Neural cell (in vitro differentiated cells): ENCODE data around the gene WDR73. TPM values are rescaled to one million over a fixed set of nuclear protein-coding genes. Genes with fewer than 3 reads are reported as not detected.

Experiments used
- H2AFZ ChIP-seq: fragments of 200-600, 300-800 bp; sonication (generic), shearing (Covaris generic); 2 replicates; pipeline ENCODE4 v1.6.0; 2014; ENCODE audit warnings: low read depth, mild to moderate bottlenecking, antibody characterized with exemption, low read length, moderate library complexity
- H3F3A ChIP-seq: fragments of 200-600 bp; shearing (Covaris generic); 2 replicates; pipeline ENCODE4 v1.6.1; 2016; ENCODE audit warnings: mild to moderate bottlenecking, moderate library complexity, mixed read lengths, antibody characterized with exemption, low read length; ENCODE audit not compliant: insufficient read depth, poor library complexity, severe bottlenecking
- H3K27ac ChIP-seq: fragments of 200-600, 300-800 bp; sonication (generic), shearing (Covaris generic); 2 replicates; pipeline ENCODE4 v1.5.1; 2014; ENCODE audit warnings: mild to moderate bottlenecking, low read length, moderate library complexity
- H3K27me3 ChIP-seq: fragments of 300-800, 200-600 bp; sonication (generic), shearing (Covaris generic); 2 replicates; pipeline ENCODE4 v1.6.0; 2014; ENCODE audit warnings: mild to moderate bottlenecking, low read depth, low read length, moderate library complexity; ENCODE audit not compliant: insufficient read depth
- H3K36me3 ChIP-seq: fragments of 300-800, 200-600 bp; sonication (generic), shearing (Covaris generic); 2 replicates; pipeline ENCODE4 v1.5.1; 2014; ENCODE audit warnings: mild to moderate bottlenecking, antibody characterized with exemption, low read length, moderate library complexity; ENCODE audit not compliant: insufficient read depth
- H3K4me2 ChIP-seq: fragments of 300-800, 200-600 bp; sonication (generic), shearing (Covaris generic); 2 replicates; pipeline ENCODE4 v1.6.0; 2014; ENCODE audit warnings: mild to moderate bottlenecking, low read length
- H3K4me3 ChIP-seq: fragments of 300-800, 200-600 bp; sonication (generic), shearing (Covaris generic); 2 replicates; pipeline ENCODE4 v1.5.1; 2014; ENCODE audit warnings: mild to moderate bottlenecking, low read length, moderate library complexity
- H3K79me2 ChIP-seq: fragments of 200-600 bp; shearing (Covaris generic); replicated peaks from 2 replicates; pipeline ENCODE4 v1.6.0; 2014; ENCODE audit warnings: mild to moderate bottlenecking, low read length, moderate library complexity; ENCODE audit not compliant: insufficient read depth
- H3K9ac ChIP-seq: fragments of 300-800, 200-600 bp; sonication (generic), shearing (Covaris generic); 2 replicates; pipeline ENCODE4 v1.6.1; 2016; ENCODE audit warnings: mild to moderate bottlenecking, low read length, mixed read lengths
- H3K9me2 ChIP-seq: fragments of 200-600 bp; shearing (Covaris generic); 2 replicates; pipeline ENCODE4 v1.6.1; 2016; ENCODE audit warnings: mild to moderate bottlenecking, low read length, mixed read lengths; ENCODE audit not compliant: insufficient read depth
- H3K9me3 ChIP-seq: fragments of 200-600, 300-800 bp; sonication (generic), shearing (Covaris generic); 2 replicates; pipeline ENCODE4 v1.6.1; 2016; ENCODE audit warnings: mild to moderate bottlenecking, mixed run types, low read length, moderate library complexity, mixed read lengths
- H4K20me1 ChIP-seq: fragments of 200-600 bp; shearing (Covaris generic); 2 replicates; pipeline ENCODE4 v1.6.1; 2016; ENCODE audit warnings: mild to moderate bottlenecking, mixed run types; ENCODE audit not compliant: insufficient read depth
- EP300 ChIP-seq: fragments of 450-650 bp; conservative IDR thresholded peaks from 2 replicates; pipeline ENCODE4 v1.6.1; 2014; ENCODE audit warnings: antibody characterized with exemption, mild to moderate bottlenecking, moderate library complexity; ENCODE audit not compliant: poor library complexity, severe bottlenecking
- EZH2 ChIP-seq: fragments of 200-600, 300-800 bp; shearing (Covaris generic), sonication (generic); IDR thresholded peaks from 2 replicates; pipeline ENCODE4 v1.6.1; 2014; ENCODE audit warnings: antibody characterized with exemption, low read length, borderline replicate concordance, mild to moderate bottlenecking; ENCODE audit not compliant: insufficient read depth, poor library complexity, severe bottlenecking
- MXI1 ChIP-seq: fragments of 450-650 bp; conservative IDR thresholded peaks from 2 replicates; pipeline ENCODE4 v1.6.1; 2014; ENCODE audit warnings: antibody characterized with exemption, mild to moderate bottlenecking; ENCODE audit not compliant: poor library complexity, severe bottlenecking
- POLR2AphosphoS5 ChIP-seq: IDR thresholded peaks from 2 replicates; pipeline ENCODE4 v1.6.1; 2012
- RAD21 ChIP-seq: fragments of 450-650 bp; conservative IDR thresholded peaks from 2 replicates; pipeline ENCODE4 v1.6.1; 2014; ENCODE audit warnings: antibody characterized with exemption, mild to moderate bottlenecking, moderate library complexity
- SMC3 ChIP-seq: fragments of 450-650 bp; conservative IDR thresholded peaks from 2 replicates; pipeline ENCODE4 v1.6.1; 2014; ENCODE audit warnings: antibody characterized with exemption, mild to moderate bottlenecking, moderate library complexity; ENCODE audit not compliant: poor library complexity
- TAF1 ChIP-seq: IDR thresholded peaks from 2 replicates; pipeline ENCODE4 v1.6.1; 2012; ENCODE audit warnings: low read depth
- polyA plus RNA-seq: library from polyadenylated mRNA; depleted of rRNA; stranded (reverse); fragments of >200 nt; gene quantifications from 2 replicates; pipeline ENCODE4 v1.2.3, GENCODE V29; 2014
- TF ChIP-seq, protein P1 (sequence below): fragments of 450-650 bp; IDR thresholded peaks from 2 replicates; pipeline ENCODE4 v1.5.1; 2014; ENCODE audit warnings: antibody characterized with exemption, mild to moderate bottlenecking, moderate library complexity; ENCODE audit not compliant: poor library complexity, severe bottlenecking
- TF ChIP-seq, protein P2 (sequence below): IDR thresholded peaks from 2 replicates; pipeline ENCODE4 v1.6.1; 2012; ENCODE audit warnings: borderline replicate concordance

WDR73 gene
- polyA plus RNA-seq, 1 donor from 2014 or later = 75.4 TPM

DNA sequence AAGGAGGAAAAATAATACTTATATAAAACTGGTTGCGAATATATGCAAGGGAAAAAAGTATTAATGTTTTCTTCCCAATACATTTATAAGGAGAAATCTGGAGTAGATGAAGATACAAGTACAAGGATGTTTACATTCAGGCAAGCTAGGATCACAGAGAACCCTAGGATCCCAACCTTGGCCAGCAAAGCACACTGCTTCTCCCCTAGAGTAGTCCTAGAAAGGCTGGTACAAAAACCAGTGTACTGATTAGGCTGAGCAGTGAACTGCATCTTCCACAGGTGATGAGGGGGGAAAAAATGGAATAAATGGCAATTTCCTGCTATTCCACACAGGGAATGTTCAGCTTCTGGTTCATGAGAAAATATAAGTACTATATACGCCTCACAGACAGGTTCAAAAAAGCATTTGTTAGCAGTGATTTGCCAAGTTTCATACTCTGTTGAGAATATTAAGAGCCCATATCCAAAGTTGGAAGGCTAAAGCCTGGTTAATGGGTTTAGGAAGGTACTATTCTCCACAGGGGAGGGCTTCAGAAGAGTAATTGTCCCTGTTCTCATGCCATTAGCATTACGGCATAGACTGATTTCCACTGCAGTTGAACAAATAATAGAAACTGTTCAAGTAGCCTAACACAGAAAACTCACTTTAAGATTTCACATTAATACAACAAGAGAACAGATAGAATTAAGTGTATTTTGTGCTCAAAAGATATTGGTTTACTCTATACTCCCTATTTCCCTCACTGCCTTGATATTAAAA, 14.3 kb upstream of the WDR73 start:
- no peaks in the 10 kb centered on the region for H3K79me2 ChIP-seq
- no peak overlapping the region for H3K4me3 ChIP-seq
- H4K20me1 ChIP-seq = no peaks in the 10 kb centered on the region
- peaks cover 13% of the 10 kb centered on the region for H3K36me3 ChIP-seq
- no peak for TF ChIP-seq EZH2
- TF ChIP-seq, protein P1, sequence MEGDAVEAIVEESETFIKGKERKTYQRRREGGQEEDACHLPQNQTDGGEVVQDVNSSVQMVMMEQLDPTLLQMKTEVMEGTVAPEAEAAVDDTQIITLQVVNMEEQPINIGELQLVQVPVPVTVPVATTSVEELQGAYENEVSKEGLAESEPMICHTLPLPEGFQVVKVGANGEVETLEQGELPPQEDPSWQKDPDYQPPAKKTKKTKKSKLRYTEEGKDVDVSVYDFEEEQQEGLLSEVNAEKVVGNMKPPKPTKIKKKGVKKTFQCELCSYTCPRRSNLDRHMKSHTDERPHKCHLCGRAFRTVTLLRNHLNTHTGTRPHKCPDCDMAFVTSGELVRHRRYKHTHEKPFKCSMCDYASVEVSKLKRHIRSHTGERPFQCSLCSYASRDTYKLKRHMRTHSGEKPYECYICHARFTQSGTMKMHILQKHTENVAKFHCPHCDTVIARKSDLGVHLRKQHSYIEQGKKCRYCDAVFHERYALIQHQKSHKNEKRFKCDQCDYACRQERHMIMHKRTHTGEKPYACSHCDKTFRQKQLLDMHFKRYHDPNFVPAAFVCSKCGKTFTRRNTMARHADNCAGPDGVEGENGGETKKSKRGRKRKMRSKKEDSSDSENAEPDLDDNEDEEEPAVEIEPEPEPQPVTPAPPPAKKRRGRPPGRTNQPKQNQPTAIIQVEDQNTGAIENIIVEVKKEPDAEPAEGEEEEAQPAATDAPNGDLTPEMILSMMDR = no peak
- TF ChIP-seq POLR2AphosphoS5 = no peak
- TF ChIP-seq EP300 = no peak
- no peak for TF ChIP-seq MXI1
- no peak for TF ChIP-seq RAD21
- TF ChIP-seq, protein P2, sequence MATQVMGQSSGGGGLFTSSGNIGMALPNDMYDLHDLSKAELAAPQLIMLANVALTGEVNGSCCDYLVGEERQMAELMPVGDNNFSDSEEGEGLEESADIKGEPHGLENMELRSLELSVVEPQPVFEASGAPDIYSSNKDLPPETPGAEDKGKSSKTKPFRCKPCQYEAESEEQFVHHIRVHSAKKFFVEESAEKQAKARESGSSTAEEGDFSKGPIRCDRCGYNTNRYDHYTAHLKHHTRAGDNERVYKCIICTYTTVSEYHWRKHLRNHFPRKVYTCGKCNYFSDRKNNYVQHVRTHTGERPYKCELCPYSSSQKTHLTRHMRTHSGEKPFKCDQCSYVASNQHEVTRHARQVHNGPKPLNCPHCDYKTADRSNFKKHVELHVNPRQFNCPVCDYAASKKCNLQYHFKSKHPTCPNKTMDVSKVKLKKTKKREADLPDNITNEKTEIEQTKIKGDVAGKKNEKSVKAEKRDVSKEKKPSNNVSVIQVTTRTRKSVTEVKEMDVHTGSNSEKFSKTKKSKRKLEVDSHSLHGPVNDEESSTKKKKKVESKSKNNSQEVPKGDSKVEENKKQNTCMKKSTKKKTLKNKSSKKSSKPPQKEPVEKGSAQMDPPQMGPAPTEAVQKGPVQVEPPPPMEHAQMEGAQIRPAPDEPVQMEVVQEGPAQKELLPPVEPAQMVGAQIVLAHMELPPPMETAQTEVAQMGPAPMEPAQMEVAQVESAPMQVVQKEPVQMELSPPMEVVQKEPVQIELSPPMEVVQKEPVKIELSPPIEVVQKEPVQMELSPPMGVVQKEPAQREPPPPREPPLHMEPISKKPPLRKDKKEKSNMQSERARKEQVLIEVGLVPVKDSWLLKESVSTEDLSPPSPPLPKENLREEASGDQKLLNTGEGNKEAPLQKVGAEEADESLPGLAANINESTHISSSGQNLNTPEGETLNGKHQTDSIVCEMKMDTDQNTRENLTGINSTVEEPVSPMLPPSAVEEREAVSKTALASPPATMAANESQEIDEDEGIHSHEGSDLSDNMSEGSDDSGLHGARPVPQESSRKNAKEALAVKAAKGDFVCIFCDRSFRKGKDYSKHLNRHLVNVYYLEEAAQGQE = no peak
- TF ChIP-seq SMC3 = no peak
- TF ChIP-seq TAF1 = no peak
- H2AFZ ChIP-seq = no peak overlapping the region
- no peak overlapping the region for H3K9ac ChIP-seq
- no peak overlapping the region for H3K27ac ChIP-seq
- no peaks in the 10 kb centered on the region for H3F3A ChIP-seq
- no peak overlapping the region for H3K4me2 ChIP-seq
- H3K9me2 ChIP-seq = no peaks in the 10 kb centered on the region
- H3K27me3 ChIP-seq = no peaks in the 10 kb centered on the region
- no peaks in the 10 kb centered on the region for H3K9me3 ChIP-seq

DNA sequence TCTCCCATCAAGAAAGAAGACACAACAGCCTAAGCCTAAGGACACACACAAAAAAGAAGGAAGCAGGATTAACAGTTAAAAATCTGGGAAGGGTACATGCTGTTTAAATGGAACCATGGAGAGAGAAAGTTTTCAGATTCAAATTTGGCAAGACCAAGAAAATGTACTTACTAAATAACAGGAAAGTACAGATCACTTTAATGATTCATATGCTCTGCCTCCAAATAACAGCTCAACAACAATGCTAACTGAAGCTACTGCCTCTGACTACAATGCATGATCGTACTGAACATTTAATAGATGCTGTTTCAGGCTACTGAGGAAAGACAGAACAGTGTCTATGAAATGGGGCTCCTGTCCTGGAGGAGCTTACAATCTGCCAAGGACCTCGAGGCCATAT, 12.3 kb upstream of the WDR73 start:
- no peak overlapping the region for H2AFZ ChIP-seq
- peaks cover 13% of the 10 kb centered on the region for H3K36me3 ChIP-seq
- H3K9ac ChIP-seq = no peak overlapping the region
- no peaks in the 10 kb centered on the region for H3F3A ChIP-seq
- no peaks in the 10 kb centered on the region for H3K79me2 ChIP-seq
- no peaks in the 10 kb centered on the region for H3K9me2 ChIP-seq
- no peaks in the 10 kb centered on the region for H3K9me3 ChIP-seq
- no peak overlapping the region for H3K4me3 ChIP-seq
- H4K20me1 ChIP-seq = no peaks in the 10 kb centered on the region
- no peak overlapping the region for H3K4me2 ChIP-seq
- H3K27me3 ChIP-seq = no peaks in the 10 kb centered on the region
- TF ChIP-seq EZH2 = no peak
- TF ChIP-seq, protein P1 = no peak
- TF ChIP-seq, protein P2 = no peak
- no peak for TF ChIP-seq POLR2AphosphoS5
- TF ChIP-seq TAF1 = no peak
- TF ChIP-seq MXI1 = no peak
- TF ChIP-seq RAD21 = no peak
- TF ChIP-seq EP300 = no peak
- no peak for TF ChIP-seq SMC3
- no peak overlapping the region for H3K27ac ChIP-seq
